HEK293T (cell line): ENCODE measurements around the gene ANKRD24.
A peak's percentile ranks its signal among the peaks of the same experiment; 100 is the strongest.
"Not testable (repeated sequence)": the region's sequence is repeated elsewhere in the genome, so short reads cannot be mapped to it uniquely, and the experiment has no call there.

Source experiments
- CTCF ChIA-PET: fragments of 350-600 bp; formaldehyde crosslinking; extraction: SDS; loops from one replicate; lab custom pipeline; 2021; ENCODE audit warnings: antibody characterized with exemption, inconsistent platforms; lab: Yijun Ruan, JAX
- POLR2A ChIA-PET: fragments of 350-600 bp; formaldehyde crosslinking; extraction: SDS; loops from one replicate; lab custom pipeline; 2020; ENCODE audit warnings: antibody characterized with exemption, inconsistent platforms; lab: Yijun Ruan, JAX
- DNase-seq: peaks from one replicate; pipeline ENCODE4 v3.0.0; 2012; ENCODE audit warnings: mixed read lengths; ENCODE audit errors: extremely low spot score
- ARNT ChIP-seq: fragments of 450-650 bp; IDR thresholded peaks from 2 replicates; pipeline ENCODE4 v1.6.1; 2017; ENCODE audit warnings: mild to moderate bottlenecking
- CTBP1 ChIP-seq: fragments of 450-650 bp; IDR thresholded peaks from 2 replicates; pipeline ENCODE4 v1.6.1; 2016; ENCODE audit warnings: borderline replicate concordance
- ELF4 ChIP-seq: fragments of 450-650 bp; IDR thresholded peaks from 2 replicates; pipeline ENCODE4 v1.6.1; 2017; ENCODE audit warnings: antibody characterized with exemption
- FOXA1 ChIP-seq: fragments of 450-650 bp; IDR thresholded peaks from 2 replicates; pipeline ENCODE4 v1.6.1; 2016; ENCODE audit warnings: mild to moderate bottlenecking
- FOXK2 ChIP-seq: fragments of 450-650 bp; IDR thresholded peaks from 2 replicates; pipeline ENCODE4 v1.6.1; 2016; ENCODE audit warnings: mild to moderate bottlenecking
- FOXM1 ChIP-seq: fragments of 450-650 bp; IDR thresholded peaks from 2 replicates; pipeline ENCODE4 v1.6.1; 2017; ENCODE audit warnings: mild to moderate bottlenecking, borderline replicate concordance
- HDGF ChIP-seq: fragments of 450-650 bp; IDR thresholded peaks from 2 replicates; pipeline ENCODE4 v1.6.1; 2017; ENCODE audit warnings: antibody characterized with exemption, borderline replicate concordance
- L3MBTL2 ChIP-seq: fragments of 450-650 bp; conservative IDR thresholded peaks from 2 replicates; pipeline ENCODE4 v1.6.1; 2016; ENCODE audit warnings: mild to moderate bottlenecking
- NFRKB ChIP-seq: fragments of 450-650 bp; IDR thresholded peaks from 2 replicates; pipeline ENCODE4 v1.6.1; 2016; ENCODE audit warnings: mild to moderate bottlenecking, moderate library complexity
- SP1 ChIP-seq: fragments of 450-650 bp; IDR thresholded peaks from 2 replicates; pipeline ENCODE4 v1.6.1; 2017
- SUZ12 ChIP-seq: fragments of 450-650 bp; IDR thresholded peaks from 2 replicates; pipeline ENCODE4 v1.6.1; 2016; ENCODE audit warnings: mild to moderate bottlenecking
- TARDBP ChIP-seq: fragments of 450-650 bp; IDR thresholded peaks from 2 replicates; pipeline ENCODE4 v1.6.1; 2016
- ZNF384 ChIP-seq: fragments of 450-650 bp; IDR thresholded peaks from 2 replicates; pipeline ENCODE4 v1.6.1; 2016
- TF ChIP-seq, protein P1 (sequence below): fragments of 450-650 bp; IDR thresholded peaks from 2 replicates; pipeline ENCODE4 v1.6.1; 2016

The ANKRD24 gene

GRCh38 chr19:4154571-4155312 is 27.7 kb upstream of the ANKRD24 start:
- no peak for DNase-seq
- TF ChIP-seq HDGF (no peak), FOXA1 (no peak), ZNF384 (no peak), FOXM1 (no peak)
- TF ChIP-seq, protein P1, sequence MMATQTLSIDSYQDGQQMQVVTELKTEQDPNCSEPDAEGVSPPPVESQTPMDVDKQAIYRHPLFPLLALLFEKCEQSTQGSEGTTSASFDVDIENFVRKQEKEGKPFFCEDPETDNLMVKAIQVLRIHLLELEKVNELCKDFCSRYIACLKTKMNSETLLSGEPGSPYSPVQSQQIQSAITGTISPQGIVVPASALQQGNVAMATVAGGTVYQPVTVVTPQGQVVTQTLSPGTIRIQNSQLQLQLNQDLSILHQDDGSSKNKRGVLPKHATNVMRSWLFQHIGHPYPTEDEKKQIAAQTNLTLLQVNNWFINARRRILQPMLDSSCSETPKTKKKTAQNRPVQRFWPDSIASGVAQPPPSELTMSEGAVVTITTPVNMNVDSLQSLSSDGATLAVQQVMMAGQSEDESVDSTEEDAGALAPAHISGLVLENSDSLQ: no peak
- POLR2A ChIA-PET: no interaction called here
- CTCF ChIA-PET: interaction anchor here (1.3 kb wide), 1 partner anchor 15 kb away, joined by 8 read pairs; no protein-coding TSS in a partner anchor

DNA sequence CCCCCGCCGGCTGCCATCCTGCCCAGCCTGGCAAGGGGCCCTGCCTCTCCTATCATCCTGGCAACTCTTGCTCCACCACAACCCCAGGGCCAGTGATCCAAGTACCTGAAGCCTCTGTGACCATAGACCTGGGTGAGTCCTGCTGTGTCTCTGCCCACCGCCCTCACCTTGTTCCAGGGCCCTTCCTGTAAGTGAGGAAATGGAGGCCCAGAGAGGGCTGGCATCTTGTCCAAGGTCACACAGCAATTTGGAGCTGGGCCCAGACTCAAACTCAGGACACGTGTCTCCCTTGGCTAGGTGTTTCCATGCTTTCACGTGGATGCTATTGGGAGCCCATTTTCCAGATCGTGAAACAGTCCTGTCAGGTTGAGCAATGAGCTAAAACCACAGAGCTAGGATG is 25.3 kb upstream of the ANKRD24 start:
- ChIA-PET CTCF (interaction anchor here (0.9 kb wide), 1 partner anchor 17 kb away, joined by 3 read pairs; no protein-coding TSS in a partner anchor), POLR2A (interaction anchor here (1.0 kb wide), 1 partner anchor 20 kb away, joined by 3 read pairs; no protein-coding TSS in a partner anchor)

DNA sequence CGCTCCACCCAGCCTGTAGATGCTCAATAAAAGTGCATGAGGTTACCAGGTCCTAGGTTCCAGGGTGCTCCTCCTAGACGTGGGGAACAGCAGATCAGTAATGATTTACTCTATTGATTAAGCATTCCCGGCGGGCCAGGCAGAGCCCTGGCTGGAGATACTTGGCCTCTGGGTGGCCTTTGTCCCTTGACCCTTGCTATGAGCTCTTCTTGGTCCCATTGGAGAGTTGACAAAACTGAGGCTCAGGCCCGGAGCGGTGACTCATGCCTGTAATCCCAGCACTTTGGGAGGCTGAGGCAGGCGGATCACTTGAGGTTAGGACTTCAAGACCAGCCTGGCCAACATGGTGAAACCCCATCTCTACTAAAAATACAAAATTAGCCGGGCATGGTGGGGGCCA is 24.5 kb upstream of the ANKRD24 start:
- CTCF ChIA-PET: interaction anchor here (0.9 kb wide), 1 partner anchor 18 kb away, joined by 3 read pairs; no protein-coding TSS in a partner anchor
- POLR2A ChIA-PET, DNase-seq: not testable (repeated sequence)

More for the DNA sequence above, 25.3 kb upstream of the ANKRD24 start:
- no peak for DNase-seq
- TF ChIP-seq TARDBP: no peak
- no peak for TF ChIP-seq CTBP1
- TF ChIP-seq, protein P1: no peak
- TF ChIP-seq FOXM1: no peak
- no peak for TF ChIP-seq ARNT
- no peak for TF ChIP-seq ZNF384
- no peak for TF ChIP-seq HDGF

DNA sequence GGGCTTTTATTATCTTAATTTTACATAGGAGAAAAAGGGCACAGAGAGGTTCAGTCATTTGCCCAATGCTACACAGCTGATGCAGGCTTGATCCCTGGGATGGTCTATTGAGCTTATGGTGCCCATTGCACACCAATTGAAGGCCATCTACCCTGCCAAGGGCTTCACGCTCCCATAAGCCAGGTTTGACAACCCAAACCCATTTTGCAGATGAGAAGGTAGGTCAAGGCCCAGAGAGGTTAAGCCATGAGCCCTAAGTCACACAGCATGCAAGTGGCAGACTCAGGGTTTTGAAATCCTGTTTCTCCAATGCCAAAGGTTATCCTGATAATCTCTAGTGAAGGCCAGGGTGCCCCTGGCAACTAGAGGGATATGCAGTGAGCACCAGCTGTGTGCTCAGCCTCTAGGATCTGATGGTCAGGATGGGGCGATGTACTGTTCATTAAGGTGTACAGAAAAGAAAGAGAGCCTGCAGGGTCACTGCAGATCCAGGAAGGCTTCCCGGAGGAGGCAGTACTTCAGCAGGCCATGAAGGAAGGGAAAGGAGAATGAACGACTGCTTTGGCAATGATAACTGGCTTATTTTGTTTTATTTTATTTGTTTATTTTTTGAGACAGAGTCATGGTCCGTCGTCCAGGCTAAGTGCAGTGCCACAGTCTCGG is 20.9 kb upstream of the ANKRD24 start:
- no peak for DNase-seq
- ChIA-PET POLR2A (no interaction called here), CTCF (no interaction called here)
- TF ChIP-seq SP1: no peak
- no peak for TF ChIP-seq L3MBTL2
- no peak for TF ChIP-seq HDGF
- no peak for TF ChIP-seq FOXK2
- TF ChIP-seq NFRKB: no peak
- TF ChIP-seq FOXA1: no peak

DNA sequence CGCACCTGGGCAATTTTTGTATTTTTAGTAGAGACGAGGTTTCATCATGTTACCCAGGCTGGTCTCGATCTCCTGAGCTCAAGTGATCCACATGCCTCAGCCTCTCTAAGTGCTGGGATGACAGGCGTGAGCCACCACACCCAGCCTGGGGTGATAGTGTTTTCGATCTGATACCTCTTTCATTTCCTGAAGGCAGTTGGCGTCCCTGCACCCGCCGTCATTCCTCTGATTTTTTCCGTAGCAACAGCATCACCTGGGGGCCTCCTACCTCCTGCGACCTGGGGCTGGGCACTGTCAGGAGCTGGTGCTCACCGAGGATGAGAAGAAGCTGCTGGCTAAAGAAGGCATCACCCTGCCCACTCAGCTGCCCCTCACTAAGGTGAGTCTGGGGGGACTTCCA is 18.2 kb upstream of the ANKRD24 start:
- TF ChIP-seq ELF4: no peak
- DNase-seq: no peak
- ChIA-PET CTCF (no interaction called here), POLR2A (no interaction called here)

GRCh38 chr19:4171676-4172075 is 10.8 kb upstream of the ANKRD24 start:
- CTCF ChIA-PET: interaction anchor here (1.6 kb wide), 1 partner anchor 31 kb away, joined by 3 read pairs; no protein-coding TSS in a partner anchor
- no peak for DNase-seq
- TF ChIP-seq HDGF: no peak
- no peak for TF ChIP-seq FOXA1
- TF ChIP-seq FOXK2: no peak
- POLR2A ChIA-PET: no interaction called here

DNA sequence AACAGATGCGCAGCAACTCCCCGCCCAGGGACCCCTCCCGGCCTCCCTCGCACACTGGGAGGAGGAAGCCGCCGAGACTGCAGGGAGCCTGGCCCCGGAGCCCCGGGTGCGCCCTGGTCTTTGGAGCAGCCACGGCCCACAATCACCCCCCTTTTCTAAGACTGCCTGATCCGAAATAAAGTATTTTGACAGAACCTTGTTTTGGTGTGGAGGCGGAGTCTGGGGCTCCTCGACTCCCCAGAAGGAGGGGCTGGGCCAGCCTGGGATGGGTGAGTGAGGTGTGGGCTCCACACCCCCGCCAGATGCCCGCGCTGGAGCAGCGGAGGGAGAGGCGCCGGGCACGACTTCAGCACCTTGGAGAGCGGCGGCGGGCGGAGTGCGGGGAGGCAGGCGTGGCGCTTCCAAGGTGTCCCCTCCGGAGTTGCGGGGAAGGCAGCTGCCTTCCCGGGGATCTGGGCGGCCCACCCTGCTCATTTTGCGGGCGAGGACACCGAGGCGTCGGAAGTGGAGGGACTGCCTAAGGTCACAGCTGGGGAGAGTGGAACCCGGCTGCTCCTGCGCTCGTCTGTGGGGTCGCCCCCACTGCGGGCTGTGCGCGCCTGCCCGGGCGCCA is 9.5 kb upstream of the ANKRD24 start:
- TF ChIP-seq FOXM1 (no peak), FOXA1 (no peak), TARDBP (no peak), L3MBTL2 (no peak), NFRKB (no peak), ARNT (no peak), SUZ12 (no peak), SP1 (no peak), HDGF (no peak), ELF4 (no peak), CTBP1 (no peak), ZNF384 (no peak), FOXK2 (no peak)
- TF ChIP-seq, protein P1: no peak
- DNase-seq: peak; percentile 77
- ChIA-PET CTCF (interaction anchor here (1.6 kb wide), 1 partner anchor 16 kb away, joined by 4 read pairs; no protein-coding TSS in a partner anchor), POLR2A (no interaction called here)
